ENCODE measurements around the gene MAGEB17. TPM values are rescaled to one million over a fixed set of nuclear protein-coding genes. Genes with fewer than 3 reads are reported as not detected.

MAGEB17 gene
- polyA plus RNA-seq, 1 donor (not counting 4 experiments of a cell fraction or from before 2014, with no cell fraction given) = not detected

- H3K4me2 ChIP-seq (ENCODE audit: control insufficient read depth, extremely low read depth, insufficient read depth, low read depth, low read length) = no peak overlapping the region
- peaks cover 15% of the 10 kb centered on the region for H3K4me1 ChIP-seq (ENCODE audit: control insufficient read depth, extremely low read depth, insufficient read depth, low read length)
- dilution Hi-C loops (cut with MboI; ENCODE audit: extremely low pct_ligation_motif_present, low sequenced_read_pairs) = no loop called here
- H2AFZ ChIP-seq (ENCODE audit: control insufficient read depth, low read length) = no peak overlapping the region
- H3K9me1 ChIP-seq (ENCODE audit: control insufficient read depth, extremely low read depth, insufficient read depth, low read length) = no peaks in the 10 kb centered on the region
- DNase-seq (ENCODE audit: low read depth, low spot score) (no peak), FAIRE-seq (no peak)
- H3K9me3 ChIP-seq (ENCODE audit: control insufficient read depth, low read depth, low read length) = no peaks in the 10 kb centered on the region
- H3K27me3 ChIP-seq (ENCODE audit: control insufficient read depth, extremely low read depth, insufficient read depth, low read length) = no peaks in the 10 kb centered on the region
- TF ChIP-seq CTCF (optimal IDR thresholded peaks at IDR 0.05 in 1 of 3, IDR thresholded peaks at IDR 0.05 in 1 of 3, conservative IDR thresholded peaks at IDR 0.05 in 1 of 3; ENCODE audit: extremely low read depth in 1 of 3, insufficient read depth in 2 of 3, low read length in 3 of 3) = no peak
- no peak for TF ChIP-seq EZH2 (IDR thresholded peaks at IDR 0.05; ENCODE audit: low read length)
- H3K27ac ChIP-seq (ENCODE audit: control insufficient read depth, insufficient read depth, low read length) = no peak overlapping the region
- no peak overlapping the region for H3K4me3 ChIP-seq (ENCODE audit: control insufficient read depth in 2 of 3, extremely low read depth in 1 of 3, insufficient read depth in 2 of 3, low read depth in 1 of 3, low read length in 3 of 3)
- no peaks in the 10 kb centered on the region for H3K36me3 ChIP-seq (ENCODE audit: control insufficient read depth in 2 of 2, extremely low read depth in 1 of 2, insufficient read depth in 2 of 2, low read length in 2 of 2)
- H3K79me2 ChIP-seq (ENCODE audit: control insufficient read depth, insufficient read depth, low read length) = no peaks in the 10 kb centered on the region
- H4K20me1 ChIP-seq (ENCODE audit: control insufficient read depth, extremely low read depth, insufficient read depth, low read length) = no peaks in the 10 kb centered on the region
- no peak overlapping the region for H3K9ac ChIP-seq (ENCODE audit: control insufficient read depth, extremely low read depth, insufficient read depth, low read length)
Observed at GRCh38 chrX:16187024-16187760, 19.9 kb downstream of the MAGEB17 start.

DNA sequence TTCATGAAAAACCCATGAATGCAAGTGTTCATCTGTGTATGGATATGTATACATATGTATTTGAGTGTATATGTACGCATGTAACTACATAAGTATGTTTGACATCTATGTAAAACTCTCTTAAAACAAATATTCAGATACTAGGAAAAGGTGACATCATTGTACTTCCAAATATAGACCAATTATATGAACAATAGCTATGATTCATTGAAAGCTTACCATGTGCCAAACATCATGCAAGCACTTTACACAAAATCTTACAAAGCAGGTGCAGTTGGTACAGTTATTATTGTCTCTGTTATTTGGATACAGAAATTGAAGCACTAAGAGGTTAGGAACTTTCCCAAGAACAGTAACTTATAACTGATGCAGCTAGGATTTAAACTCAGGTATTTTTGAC is 21.4 kb downstream of the MAGEB17 start:
- DNase-seq (ENCODE audit: low read depth, low spot score) (no peak), FAIRE-seq (no peak)
- Histone ChIP-seq H2AFZ (ENCODE audit: control insufficient read depth, low read length) (no peak overlapping the region), H3K4me1 (ENCODE audit: control insufficient read depth, extremely low read depth, insufficient read depth, low read length) (peaks cover 15% of the 10 kb centered on the region), H3K27me3 (ENCODE audit: control insufficient read depth, extremely low read depth, insufficient read depth, low read length) (no peaks in the 10 kb centered on the region), H3K27ac (ENCODE audit: control insufficient read depth, insufficient read depth, low read length) (no peak overlapping the region), H3K4me2 (ENCODE audit: control insufficient read depth, extremely low read depth, insufficient read depth, low read depth, low read length) (no peak overlapping the region), H3K9me3 (ENCODE audit: control insufficient read depth, low read depth, low read length) (no peaks in the 10 kb centered on the region), H3K4me3 (ENCODE audit: control insufficient read depth in 2 of 3, extremely low read depth in 1 of 3, insufficient read depth in 2 of 3, low read depth in 1 of 3, low read length in 3 of 3) (no peak overlapping the region), H3K36me3 (ENCODE audit: control insufficient read depth in 2 of 2, extremely low read depth in 1 of 2, insufficient read depth in 2 of 2, low read length in 2 of 2) (no peaks in the 10 kb centered on the region), H3K79me2 (ENCODE audit: control insufficient read depth, insufficient read depth, low read length) (no peaks in the 10 kb centered on the region), H4K20me1 (ENCODE audit: control insufficient read depth, extremely low read depth, insufficient read depth, low read length) (no peaks in the 10 kb centered on the region), H3K9me1 (ENCODE audit: control insufficient read depth, extremely low read depth, insufficient read depth, low read length) (no peaks in the 10 kb centered on the region), H3K9ac (ENCODE audit: control insufficient read depth, extremely low read depth, insufficient read depth, low read length) (no peak overlapping the region)
- TF ChIP-seq CTCF (optimal IDR thresholded peaks at IDR 0.05 in 1 of 3, IDR thresholded peaks at IDR 0.05 in 1 of 3, conservative IDR thresholded peaks at IDR 0.05 in 1 of 3; ENCODE audit: extremely low read depth in 1 of 3, insufficient read depth in 2 of 3, low read length in 3 of 3) = no peak
- TF ChIP-seq EZH2 (IDR thresholded peaks at IDR 0.05; ENCODE audit: low read length) = no peak
- dilution Hi-C loops (cut with MboI; ENCODE audit: extremely low pct_ligation_motif_present, low sequenced_read_pairs) = no loop called here
